Left ventricle myocardium inferior (tissue), 1 donor: ENCODE results near the gene ADH5. TPM values are rescaled to one million over a fixed set of nuclear protein-coding genes. Genes with fewer than 3 reads are reported as not detected.
"Not testable (repeated sequence)": the region's sequence is repeated elsewhere in the genome, so short reads cannot be mapped to it uniquely, and the experiment has no call there.

Experiments
- DNase-seq: peaks from one replicate; pipeline ENCODE4 v3.0.0-alpha.2; 2020
- H3K27ac ChIP-seq: fragments of 200-600 bp; replicated peaks from 2 replicates; pipeline ENCODE4 v1.8.0; 2021
- H3K27me3 ChIP-seq: fragments of 200-600 bp; 2 replicates; pipeline ENCODE4 v1.8.0; 2021; ENCODE audit warnings: low read depth
- H3K36me3 ChIP-seq: fragments of 200-600 bp; 2 replicates; pipeline ENCODE4 v1.8.0; 2021
- H3K4me1 ChIP-seq: fragments of 200-600 bp; 2 replicates; pipeline ENCODE4 v1.8.0; 2021
- H3K4me3 ChIP-seq: fragments of 200-600 bp; 2 replicates; pipeline ENCODE4 v1.8.0; 2021; ENCODE audit warnings: mild to moderate bottlenecking, moderate library complexity
- H3K9me3 ChIP-seq: fragments of 200-600 bp; replicated peaks from 2 replicates; pipeline ENCODE4 v1.8.0; 2021
- intact Hi-C: fragments of 100-400 bp; cut with micrococcal nuclease; formaldehyde crosslinking; loops from one replicate; pipeline ENCODE4 v1.11.0; 2022
- total RNA-seq: library from RNA; stranded (reverse); fragmentation: NEBNext Ultra II Directional; extraction: Animal tissue kit (Norgen Biotek cat#: 25700); gene quantifications from one replicate; pipeline ENCODE4 v1.2.1, GENCODE V29; 2021
- TF ChIP-seq, protein P1 (sequence below): fragments of 200-600 bp; IDR thresholded peaks from 2 replicates; pipeline ENCODE4 v1.8.0; 2021; ENCODE audit warnings: antibody characterized with exemption, mild to moderate bottlenecking, borderline replicate concordance
- donor health status: DM: no; HTN: yes; CAD: no; lungs with severe emphysema.

Gene ADH5
- total RNA-seq, 1 donor from 2014 or later = 179 TPM

DNA sequence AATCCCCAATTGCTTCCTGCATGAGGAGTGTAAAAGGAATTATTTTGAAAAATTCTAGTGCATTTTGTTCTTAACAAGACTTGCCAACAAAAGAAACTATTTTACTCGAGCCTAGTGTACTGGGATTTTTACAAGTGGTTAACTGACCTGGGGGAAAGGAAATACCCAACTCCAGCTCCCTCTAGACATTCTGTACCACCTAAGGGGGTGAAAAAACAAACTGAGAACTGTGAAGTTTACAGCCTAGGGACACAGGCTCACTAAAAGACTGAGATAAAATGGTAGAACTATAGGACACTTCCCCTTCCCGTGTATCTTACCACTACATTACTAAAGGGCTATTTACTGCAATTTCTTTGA lies 2.6 kb upstream of the ADH5 start:
- peak overlapping the region; percentile 12 for H3K27ac ChIP-seq
- peaks cover 53% of the 10 kb centered on the region for H3K4me1 ChIP-seq
- H3K36me3 ChIP-seq = no peaks in the 10 kb centered on the region
- H3K4me3 ChIP-seq = no peak overlapping the region
- no peaks in the 10 kb centered on the region for H3K27me3 ChIP-seq
- intact Hi-C loops = no loop called here
- no peaks in the 10 kb centered on the region for H3K9me3 ChIP-seq
- DNase-seq = no peak
- TF ChIP-seq, protein P1, sequence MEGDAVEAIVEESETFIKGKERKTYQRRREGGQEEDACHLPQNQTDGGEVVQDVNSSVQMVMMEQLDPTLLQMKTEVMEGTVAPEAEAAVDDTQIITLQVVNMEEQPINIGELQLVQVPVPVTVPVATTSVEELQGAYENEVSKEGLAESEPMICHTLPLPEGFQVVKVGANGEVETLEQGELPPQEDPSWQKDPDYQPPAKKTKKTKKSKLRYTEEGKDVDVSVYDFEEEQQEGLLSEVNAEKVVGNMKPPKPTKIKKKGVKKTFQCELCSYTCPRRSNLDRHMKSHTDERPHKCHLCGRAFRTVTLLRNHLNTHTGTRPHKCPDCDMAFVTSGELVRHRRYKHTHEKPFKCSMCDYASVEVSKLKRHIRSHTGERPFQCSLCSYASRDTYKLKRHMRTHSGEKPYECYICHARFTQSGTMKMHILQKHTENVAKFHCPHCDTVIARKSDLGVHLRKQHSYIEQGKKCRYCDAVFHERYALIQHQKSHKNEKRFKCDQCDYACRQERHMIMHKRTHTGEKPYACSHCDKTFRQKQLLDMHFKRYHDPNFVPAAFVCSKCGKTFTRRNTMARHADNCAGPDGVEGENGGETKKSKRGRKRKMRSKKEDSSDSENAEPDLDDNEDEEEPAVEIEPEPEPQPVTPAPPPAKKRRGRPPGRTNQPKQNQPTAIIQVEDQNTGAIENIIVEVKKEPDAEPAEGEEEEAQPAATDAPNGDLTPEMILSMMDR = no peak

DNA sequence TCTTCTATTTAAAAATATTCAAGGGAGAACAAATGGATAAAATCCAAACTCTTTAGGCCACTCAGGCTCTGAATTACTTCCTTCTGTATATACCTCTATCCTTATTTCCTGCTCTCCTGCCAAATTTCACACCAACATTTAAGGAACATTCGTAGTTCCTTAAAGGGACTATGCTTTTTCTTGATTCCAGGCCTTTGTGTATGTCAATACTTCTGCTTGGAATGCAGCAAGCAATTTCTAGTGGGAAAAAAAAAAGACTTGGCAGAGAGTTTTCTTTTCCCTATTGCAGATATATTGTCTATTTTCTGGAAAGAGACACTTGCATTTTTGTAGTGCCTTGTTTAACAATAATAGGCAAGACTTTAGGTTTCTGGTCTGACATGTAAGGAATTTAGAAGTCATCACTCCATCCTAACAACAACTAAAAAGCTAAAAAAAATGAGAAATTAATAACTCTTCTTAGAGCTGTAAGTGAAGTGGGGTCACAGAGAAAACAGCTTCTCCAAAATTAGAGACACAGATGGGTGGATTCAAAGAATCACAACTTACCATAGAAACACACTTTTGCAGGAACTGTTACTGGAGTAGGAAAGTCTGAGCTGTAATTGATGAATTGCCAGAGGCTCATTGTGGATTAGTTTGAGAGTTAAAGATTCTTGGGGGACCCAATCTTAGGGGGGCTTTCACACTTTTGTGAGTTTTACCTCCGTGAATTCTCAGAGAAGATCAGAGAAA lies 2.1 kb upstream of the ADH5 start:
- Histone ChIP-seq H3K27me3 (no peaks in the 10 kb centered on the region), H3K4me1 (peaks cover 57% of the 10 kb centered on the region), H3K36me3 (peaks cover under 1% of the 10 kb centered on the region), H3K4me3 (peak overlapping the region; percentile 78), H3K9me3 (no peaks in the 10 kb centered on the region), H3K27ac (peak overlapping the region; percentile 95)
- intact Hi-C loops = no loop called here
- TF ChIP-seq, protein P1 = no peak
- DNase-seq = no peak

DNA sequence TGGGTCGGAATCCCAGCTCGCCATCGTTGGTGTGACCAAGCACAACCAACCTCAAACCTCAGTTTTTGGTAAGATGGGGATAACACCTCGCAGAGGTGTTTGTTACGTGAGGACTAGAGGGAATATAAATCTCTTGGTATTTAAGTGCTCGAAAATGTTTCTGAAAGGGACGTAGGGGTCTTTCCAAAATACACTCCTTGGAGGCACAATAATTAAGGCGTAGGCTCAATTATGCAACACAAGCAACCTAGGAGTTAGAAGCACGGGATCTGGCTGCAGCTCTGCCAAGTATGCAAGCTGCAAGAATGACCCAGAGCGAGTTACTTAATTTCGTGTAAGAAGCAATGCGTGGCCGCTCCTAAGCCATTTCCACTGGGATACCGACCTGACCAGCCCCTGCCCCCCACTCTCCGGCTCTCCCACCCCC lies 552 bp downstream of the ADH5 start:
- Histone ChIP-seq H3K9me3 (no peaks in the 10 kb centered on the region), H3K27me3 (no peaks in the 10 kb centered on the region), H3K4me1 (peaks cover 81% of the 10 kb centered on the region), H3K4me3 (peak overlapping the region; percentile 78), H3K36me3 (peaks cover 27% of the 10 kb centered on the region), H3K27ac (peak overlapping the region; percentile 95)
- DNase-seq = peak; percentile 60
- TF ChIP-seq, protein P1 = no peak
- intact Hi-C loops = no loop called here

DNA sequence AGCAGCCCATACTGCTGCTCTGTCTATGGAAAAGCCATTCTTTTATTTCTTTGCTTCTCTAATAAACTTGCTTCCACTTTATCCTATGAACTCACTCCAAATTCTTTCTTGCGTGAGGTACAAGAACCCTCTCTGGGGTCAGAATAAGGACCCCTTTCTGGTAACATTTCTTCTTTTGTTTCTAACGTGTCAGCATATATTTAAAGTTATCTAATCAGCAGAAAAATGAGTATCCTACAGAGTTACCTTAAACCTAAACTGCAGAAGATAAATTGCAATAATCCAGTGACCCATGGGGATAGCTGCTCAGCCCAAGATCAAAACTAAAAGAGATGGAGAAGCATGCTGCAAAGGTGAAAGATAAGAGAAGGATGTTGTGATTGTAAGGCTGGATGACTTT lies 4.0 kb downstream of the ADH5 start:
- Histone ChIP-seq H3K4me1 (peaks cover 73% of the 10 kb centered on the region), H3K27ac (no peak overlapping the region), H3K36me3 (peaks cover 59% of the 10 kb centered on the region), H3K9me3 (no peaks in the 10 kb centered on the region), H3K27me3 (no peaks in the 10 kb centered on the region), H3K4me3 (no peak overlapping the region)
- intact Hi-C loops = no loop called here
- DNase-seq = no peak
- TF ChIP-seq, protein P1 = no peak

DNA sequence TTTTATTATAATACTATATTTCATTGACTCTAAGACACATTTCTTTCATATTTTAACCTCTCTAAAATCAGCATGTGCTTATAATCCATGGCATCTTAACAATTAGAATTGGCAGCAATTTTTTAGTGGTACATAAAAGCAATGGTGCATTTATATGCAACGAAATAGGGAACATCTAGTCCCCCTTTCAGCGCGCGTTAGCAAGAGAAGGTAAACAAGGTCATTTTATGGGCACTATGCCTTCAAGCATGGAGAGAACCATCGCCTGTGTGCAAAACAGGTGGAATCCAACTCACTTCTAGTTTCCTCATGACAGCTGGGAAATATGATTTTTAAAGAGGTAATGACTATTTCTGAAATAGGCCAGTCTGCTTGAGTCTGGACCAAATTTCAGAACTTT lies 6.4 kb downstream of the ADH5 start:
- peaks cover 74% of the 10 kb centered on the region for H3K4me1 ChIP-seq
- H3K9me3 ChIP-seq = no peaks in the 10 kb centered on the region
- peaks cover 82% of the 10 kb centered on the region for H3K36me3 ChIP-seq
- H3K4me3 ChIP-seq = no peak overlapping the region
- TF ChIP-seq, protein P1 = no peak
- intact Hi-C loops = no loop called here
- H3K27me3 ChIP-seq = no peaks in the 10 kb centered on the region
- no peak for DNase-seq
- peak overlapping the region; percentile 51 for H3K27ac ChIP-seq

DNA sequence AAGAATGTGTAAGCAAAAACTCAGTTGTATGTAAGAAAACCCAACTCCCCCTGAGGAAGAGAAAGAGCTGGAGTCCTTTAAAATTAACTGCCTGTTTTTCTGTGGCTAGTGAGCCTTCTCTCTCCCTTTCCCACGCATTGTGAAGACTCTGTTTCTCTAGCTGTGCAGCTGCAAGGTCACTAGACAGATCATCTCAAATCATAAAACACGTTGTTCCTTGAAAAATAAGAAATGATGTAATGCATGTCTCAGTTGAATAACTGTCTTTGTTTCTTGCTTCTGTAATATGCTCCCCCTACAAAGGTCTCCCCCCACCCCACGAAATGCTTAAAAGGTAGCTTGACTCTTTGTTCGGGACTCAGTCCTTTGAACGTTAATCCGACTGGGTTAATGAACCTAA lies 7.7 kb downstream of the ADH5 start:
- H3K27ac ChIP-seq, DNase-seq, H3K9me3 ChIP-seq, H3K4me3 ChIP-seq, intact Hi-C loops, H3K27me3 ChIP-seq: not testable (repeated sequence)
- peaks cover 74% of the 10 kb centered on the region for H3K4me1 ChIP-seq
- peaks cover 95% of the 10 kb centered on the region for H3K36me3 ChIP-seq
